ENCODE measurements around the gene PIP5K1C.

The PIP5K1C gene

GRCh38 chr19:3682741-3683404, 17.4 kb downstream of the PIP5K1C start:
- intact Hi-C loops (cut with DNase I) = no loop called here
- DNase-seq = no peak

DNA sequence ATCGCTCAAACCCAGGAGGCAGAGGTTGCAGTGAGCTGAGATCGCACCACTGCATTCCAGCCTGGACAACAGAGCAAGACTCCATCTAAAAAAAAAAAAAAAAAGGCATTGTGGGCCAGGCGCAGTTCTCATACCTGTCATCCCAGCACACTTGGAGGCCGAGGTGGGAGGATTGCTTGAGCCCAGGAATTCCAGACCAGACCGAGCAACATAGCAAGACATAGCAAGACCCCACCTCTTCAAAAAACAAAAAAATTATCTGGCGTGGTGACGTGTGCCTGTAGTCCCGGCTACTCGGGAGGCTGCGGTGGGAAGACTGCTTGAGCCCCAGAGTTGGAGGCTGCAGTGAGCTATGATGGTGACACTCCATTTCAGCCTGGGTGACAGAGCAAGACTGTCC, 18.0 kb downstream of the PIP5K1C start:
- intact Hi-C loops (cut with DNase I) = no loop called here

DNA sequence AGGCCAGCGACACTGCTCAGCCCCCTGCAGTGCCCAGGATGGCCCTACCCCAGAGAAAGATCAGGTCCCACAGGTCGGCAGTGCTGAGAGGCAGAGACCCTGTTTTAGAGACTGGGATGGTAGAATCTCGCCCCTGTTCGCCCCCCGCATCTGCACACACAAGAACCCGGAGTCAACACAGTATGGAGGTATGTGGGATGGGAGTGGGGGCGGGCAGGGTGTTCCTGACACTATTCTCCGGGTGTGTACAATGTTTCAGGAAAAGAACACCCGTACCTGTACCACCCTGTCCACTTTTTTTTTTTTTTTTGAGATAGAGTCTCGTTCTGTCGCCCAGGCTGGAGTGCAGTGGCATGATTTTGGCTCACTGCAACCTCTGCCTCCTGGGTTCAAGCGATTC, 19.3 kb downstream of the PIP5K1C start:
- intact Hi-C loops (cut with DNase I) = no loop called here
- DNase-seq = peak in 29 of 42 donors; percentile 19 to 71 (median 48)

More for the DNA sequence above, 18.0 kb downstream of the PIP5K1C start:
- no peak for DNase-seq

- intact Hi-C loops (cut with DNase I) = no loop called here
- no peak for DNase-seq
These were observed 20.7 kb downstream of the PIP5K1C start for GRCh38 chr19:3679581-3679980.

DNA sequence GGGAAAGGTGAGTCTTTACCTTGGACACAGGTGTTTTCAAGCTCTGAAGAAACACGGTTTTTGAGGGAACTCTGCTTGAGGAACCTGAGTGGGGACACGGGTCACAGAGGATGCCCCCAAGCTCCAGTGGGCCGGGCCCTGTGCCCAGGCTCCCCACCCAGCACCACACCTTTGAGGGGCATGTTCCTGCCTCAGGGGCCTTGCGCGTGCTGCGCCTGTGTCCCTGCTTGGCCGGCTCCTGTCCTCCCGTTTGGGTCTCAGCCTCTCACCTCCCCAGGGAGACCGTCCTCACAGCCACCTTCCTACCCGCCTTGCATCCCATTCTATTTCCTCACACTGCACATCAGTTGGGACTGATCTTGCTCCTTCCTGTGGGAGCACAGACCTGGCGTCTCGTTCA, 21.1 kb downstream of the PIP5K1C start:
- intact Hi-C loops (cut with DNase I) = no loop called here

DNA sequence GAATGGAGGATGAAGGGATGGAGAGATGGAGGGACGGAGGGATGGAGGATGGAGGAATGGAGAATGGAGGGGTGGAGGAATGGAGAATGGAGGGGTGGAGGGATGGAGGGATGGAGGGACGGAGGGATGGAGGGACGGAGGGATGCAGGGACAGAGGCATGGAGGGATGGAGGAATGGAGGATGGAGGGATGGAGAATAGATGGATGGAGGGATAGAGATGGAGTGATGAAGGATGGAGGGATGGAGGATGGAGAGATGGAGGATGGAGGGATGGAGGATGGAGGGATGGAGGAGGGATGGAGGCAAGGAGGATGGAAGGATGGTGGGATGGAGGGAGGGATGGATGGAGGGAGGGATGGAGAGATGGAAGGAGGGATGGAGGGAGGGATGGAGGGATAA, 22.1 kb downstream of the PIP5K1C start:
- intact Hi-C loops (cut with DNase I) = no loop called here
- no peak for DNase-seq

More for the DNA sequence above, 21.1 kb downstream of the PIP5K1C start:
- DNase-seq = no peak

DNA sequence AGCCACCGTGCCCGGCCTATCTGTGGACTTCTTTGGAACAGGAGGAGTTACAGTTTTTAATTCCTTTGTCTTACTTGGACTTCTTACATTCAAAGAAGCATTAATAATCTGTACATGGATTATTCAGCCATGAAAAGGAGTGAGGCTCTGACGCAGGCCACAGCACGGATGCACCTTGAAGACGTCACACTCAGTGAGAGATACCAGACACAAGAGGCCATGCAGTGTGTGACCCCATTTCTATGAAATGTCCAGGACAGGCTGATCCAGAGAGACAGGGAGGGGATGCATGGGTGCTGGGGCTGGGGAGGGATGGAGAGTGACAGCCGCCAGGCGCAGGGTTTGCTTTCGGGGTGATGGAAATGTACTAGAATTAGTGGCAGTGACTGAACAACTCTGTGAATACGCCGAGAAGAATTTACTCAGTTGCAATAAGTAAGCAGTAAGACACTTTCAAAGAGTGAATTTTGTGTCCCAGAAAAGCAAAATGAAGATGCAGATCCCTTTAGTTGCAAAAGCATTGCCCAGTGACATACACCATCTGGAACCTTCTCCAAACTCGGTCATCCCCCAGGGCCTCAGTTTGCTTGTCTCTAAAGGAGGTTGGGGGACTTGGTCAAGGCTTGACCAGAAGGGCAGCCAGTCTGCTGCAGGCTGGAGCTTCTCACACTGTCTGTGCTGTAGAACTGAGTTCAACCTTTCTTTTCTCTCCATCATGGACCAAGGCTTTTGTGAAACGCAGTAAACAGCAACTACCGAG, 25.3 kb downstream of the PIP5K1C start:
- intact Hi-C loops (cut with DNase I) = no loop called here
- DNase-seq = no peak

GRCh38 chr19:3673506-3674439, 26.5 kb downstream of the PIP5K1C start:
- DNase-seq = no peak

DNA sequence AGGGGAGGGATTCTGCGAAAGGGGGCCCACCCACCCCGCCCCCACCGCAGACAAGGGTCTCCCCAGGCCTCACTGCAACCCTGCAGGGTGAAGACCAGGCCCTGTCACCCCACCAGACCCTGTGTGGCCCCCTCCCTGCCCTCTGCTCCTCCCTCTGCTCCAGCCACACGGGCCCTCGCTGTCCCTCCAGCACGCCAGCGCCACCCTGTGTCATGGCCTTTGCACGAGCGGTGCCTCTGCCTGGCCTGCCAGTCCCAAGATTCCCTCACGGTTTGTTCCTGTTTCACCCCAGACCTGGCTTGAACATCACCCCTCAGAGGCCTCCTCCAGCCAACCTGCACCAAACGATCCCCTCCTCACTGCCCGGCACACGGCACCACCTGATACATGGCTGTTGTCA, 27.3 kb downstream of the PIP5K1C start:
- intact Hi-C loops (cut with DNase I) = no loop called here
- DNase-seq = no peak

More at GRCh38 chr19:3673506-3674439, 26.5 kb downstream of the PIP5K1C start:
- intact Hi-C loops (cut with DNase I) = no loop called here

DNA sequence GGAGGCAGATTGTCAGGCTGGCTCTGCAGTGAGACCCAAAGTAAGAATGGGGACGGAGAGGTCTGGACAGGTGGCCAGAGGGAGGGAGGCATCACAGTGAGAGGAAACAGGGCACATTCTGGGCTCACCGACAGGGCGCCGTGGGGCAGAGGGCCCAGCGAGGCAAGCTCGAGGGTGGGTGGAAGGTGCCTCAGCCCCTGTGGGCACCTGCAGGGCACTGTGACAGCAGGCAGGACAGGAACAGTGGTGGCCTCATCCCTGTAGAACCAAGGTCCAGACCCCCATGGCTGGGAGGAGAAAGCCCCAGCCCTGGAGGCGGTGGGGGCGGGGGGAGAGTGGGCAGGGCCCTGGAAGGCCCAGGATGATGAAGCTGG, 27.7 kb downstream of the PIP5K1C start:
- no peak for DNase-seq
- intact Hi-C loops (cut with DNase I) = no loop called here

DNA sequence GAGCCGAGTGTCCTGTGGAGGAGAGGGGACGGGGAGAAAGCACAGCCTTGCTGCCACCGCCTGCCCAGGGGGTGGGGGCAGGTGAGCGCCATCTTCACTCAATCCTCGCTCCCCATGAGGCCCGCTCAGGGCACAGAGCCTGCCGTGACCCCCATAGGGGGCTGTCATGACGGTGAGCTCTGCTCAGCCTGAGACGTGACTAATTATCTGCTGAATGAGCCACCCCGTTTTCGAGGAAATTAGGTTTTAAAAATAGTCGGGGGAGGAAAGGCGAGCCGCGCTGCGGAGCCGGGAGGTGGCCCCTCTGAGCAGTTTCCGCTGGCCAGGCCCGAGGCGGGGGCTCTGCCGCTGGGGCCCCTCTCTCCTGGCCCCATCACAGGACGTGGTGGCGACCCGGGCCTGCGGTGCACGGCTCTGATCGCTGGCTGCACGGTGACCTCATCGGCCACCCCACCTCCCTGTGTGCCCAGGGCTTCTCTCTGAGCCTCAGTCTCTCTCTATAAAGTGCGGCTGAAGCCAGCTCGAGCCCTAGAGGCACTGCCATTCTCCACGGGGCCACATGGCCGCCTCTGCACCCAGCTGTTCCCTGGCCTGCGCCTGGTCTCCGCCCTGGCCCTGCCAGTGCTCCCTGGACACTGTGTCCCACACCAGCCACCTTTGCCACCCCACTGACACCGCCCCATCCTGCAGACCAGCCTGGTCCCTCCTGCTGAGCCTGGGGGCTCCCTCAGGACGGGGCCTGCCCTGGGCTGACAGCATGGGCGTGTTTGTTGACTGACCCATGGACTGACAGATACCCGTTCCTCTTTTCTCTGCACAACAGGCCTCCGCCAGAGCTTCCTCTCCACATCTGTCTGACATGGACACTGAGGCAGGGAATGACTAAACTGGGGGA, 28.3 kb downstream of the PIP5K1C start:
- intact Hi-C loops (cut with DNase I) = no loop called here

DNA sequence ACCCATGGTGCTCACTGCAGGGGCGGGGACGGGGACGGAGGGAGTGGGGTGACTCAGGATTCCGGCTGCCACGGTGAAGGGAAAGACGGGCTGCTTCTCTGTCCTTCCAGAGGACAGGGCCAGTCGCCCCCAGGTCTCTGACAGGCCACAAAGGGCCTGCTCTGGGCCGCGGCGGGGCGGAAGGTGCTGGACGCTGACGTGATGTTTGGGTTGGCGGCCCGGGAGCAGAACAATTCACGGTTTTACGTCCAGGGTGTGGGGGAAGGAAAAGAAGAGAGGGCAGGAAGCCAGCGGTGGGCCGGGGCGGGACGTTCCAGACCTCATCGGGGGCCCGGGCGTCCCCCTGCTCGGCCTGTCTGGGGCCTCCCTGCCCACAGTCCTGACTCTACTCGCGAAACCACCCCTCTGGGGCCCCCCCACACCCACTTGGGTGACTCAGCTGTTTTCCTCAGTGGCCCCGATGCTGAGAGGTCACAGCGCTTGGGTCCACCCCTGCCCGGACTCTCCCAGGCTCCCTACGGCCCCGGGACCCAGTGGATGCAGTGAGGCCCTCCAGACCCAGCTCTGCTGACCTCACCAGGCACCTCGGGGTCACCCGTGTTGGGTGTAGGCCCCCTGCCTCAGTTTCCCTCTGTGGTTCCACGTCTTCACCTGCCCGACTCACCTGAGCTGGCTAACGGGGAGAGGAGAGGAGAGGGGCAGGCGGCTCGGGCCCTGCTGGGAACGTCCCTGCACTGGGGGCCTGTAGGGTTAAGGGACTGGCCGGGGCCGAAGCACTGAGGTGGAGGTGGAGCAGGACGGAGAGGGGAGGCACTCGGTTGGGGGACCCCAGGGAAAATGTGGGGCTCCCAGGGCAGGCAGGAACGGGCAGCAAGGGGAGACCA, 29.2 kb downstream of the PIP5K1C start:
- intact Hi-C loops (cut with DNase I) = no loop called here
- DNase-seq = peak in 4 of 42 donors; percentile 28 to 47 (median 42)

More for the DNA sequence above, 28.3 kb downstream of the PIP5K1C start:
- peak in 2 of 42 donors; percentile 15 to 16 for DNase-seq

DNA sequence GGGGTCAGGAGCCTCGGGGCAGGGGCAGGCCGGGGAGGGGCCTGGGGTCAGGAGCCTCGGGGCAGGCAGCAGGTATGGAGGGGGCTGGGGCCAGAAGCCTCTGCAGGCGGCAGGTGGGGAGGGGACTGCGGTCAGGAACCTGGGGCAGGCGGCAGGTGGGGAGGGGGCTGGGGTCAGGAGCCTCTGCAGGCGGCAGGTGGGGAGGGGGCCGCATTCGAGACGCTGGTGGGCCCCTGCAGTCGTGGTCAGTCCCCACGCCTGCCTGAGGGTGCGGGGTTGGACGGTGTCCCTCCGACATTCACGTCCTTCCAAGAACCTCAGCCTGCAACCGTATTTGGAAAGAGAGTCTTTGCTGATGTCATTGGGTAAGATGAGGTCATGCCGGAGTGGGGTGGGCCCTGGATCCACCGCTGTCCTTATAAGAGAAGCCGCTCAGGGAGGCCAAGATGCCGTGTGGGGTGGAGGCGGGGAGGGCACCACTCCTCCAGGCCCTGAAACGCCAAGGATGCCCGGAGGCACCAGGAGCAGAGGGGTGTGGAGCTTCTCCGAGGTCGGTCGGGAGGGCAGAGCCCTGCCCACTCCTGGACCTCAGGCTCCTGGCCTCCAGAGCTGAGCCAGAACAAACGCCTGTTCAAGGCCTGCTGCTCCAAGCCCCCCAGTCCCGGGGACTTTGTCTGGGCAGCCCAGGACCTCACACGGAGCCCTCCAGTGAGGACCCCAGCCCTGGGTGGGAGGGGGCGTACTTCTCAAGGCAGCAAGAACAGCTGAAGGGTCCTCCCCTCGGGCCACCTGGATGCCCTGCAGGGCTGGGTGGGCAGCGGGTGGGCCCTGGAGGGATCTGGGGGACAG, 30.1 kb downstream of the PIP5K1C start:
- intact Hi-C loops (cut with DNase I) = loop anchor here (5.0 kb wide), 1 partner anchor 32 kb away; the partner anchor contains the start of gene PIP5K1C
- peak in 7 of 42 donors; percentile 25 to 63 (median 40) for DNase-seq

DNA sequence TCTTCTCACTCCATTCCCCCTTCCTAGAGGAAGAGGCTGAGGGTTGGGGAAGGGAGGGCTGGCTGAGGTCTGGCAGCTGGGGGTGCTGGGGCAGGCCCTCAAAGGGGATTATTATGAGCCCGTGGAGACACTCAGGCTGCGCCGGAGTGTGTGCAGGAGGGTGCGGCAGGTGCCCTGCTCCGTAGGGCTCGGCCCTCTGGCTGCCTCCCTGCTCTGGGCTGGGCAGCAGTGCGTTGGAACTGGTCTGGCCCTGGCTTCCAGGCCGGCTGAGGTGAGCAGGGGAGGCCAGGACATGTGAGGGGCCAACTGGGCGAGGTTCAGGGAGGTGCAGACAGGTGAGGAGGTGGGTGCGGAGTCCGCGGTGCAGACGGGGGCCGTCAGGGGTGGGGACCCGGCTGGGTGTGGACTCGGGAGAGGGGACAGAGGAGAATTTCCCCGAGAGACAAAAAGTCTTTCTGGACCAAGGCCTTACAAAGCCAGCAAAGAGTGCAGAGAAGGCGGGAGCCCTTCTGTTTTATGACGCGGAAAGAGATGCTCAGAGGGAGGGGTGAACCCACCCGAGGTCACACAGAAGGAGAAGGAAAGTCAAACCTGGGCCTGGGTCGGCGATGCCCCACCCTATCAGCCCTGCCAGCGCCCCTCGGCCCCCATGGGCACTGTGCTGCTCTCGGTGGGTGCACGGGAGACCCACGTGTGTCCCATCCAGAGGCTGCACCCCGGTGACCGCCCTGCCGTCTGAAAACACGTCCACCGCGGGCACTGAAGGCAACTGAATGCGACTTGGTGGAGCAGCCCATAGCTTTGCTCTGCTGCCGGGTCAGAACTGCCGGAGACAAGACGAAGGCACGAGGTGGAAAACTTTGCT, 31.0 kb downstream of the PIP5K1C start:
- intact Hi-C loops (cut with DNase I) = loop anchor here (5.0 kb wide), 1 partner anchor 33 kb away; the partner anchor contains the start of gene PIP5K1C
- no peak for DNase-seq

DNA sequence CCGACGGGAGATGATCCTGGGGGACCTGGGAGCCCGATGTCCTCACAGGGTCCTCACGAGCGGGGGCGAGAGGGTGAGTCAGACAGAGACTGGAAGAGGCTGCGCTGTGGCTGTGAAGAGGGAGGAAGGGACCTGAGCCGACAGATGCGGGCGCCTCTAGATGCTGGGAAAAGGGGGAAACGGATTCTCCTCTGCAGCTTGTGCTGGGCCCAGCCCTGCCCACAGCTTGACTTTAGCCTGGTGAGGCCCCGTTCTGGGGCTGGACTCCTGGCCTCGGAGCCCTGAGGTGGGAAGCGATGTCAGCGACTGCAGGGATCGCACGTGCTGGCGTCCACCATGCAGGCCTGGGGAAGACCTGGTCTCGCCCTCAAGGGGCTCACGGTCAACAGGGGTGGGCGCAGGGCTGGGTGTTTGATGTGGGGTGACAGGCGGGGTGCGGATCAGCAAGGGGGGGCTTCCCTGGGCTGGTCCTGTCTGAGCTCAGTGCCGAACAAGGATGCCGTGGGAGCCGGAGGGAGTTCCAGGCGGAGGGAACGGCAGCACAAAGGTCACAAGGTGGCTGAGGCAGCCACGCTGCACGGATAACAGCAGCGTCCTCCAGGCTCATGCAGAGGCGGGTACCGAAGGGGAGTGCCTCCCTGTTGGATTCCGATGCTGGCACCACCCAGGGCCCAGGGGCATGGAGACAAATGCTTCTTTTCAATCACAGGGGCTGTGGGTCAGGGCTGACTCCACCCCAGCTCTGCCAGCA, 31.8 kb downstream of the PIP5K1C start:
- DNase-seq = peak in 3 of 42 donors; percentile 23 to 44 (median 41)
- intact Hi-C loops (cut with DNase I) = loop anchor here (5.0 kb wide), 1 partner anchor 34 kb away; the partner anchor contains the start of gene PIP5K1C
